Measurements from ENCODE around the gene IKZF4. TPM values are rescaled to one million over a fixed set of nuclear protein-coding genes. Genes with fewer than 3 reads are reported as not detected.

The IKZF4 gene
- total and polyA plus RNA-seq, 10 of the 15 experiments (the other 5 are each of a cell fraction or from before 2014, with no cell fraction given) = 0.74 to 5.5 (median 1.1) TPM

DNA sequence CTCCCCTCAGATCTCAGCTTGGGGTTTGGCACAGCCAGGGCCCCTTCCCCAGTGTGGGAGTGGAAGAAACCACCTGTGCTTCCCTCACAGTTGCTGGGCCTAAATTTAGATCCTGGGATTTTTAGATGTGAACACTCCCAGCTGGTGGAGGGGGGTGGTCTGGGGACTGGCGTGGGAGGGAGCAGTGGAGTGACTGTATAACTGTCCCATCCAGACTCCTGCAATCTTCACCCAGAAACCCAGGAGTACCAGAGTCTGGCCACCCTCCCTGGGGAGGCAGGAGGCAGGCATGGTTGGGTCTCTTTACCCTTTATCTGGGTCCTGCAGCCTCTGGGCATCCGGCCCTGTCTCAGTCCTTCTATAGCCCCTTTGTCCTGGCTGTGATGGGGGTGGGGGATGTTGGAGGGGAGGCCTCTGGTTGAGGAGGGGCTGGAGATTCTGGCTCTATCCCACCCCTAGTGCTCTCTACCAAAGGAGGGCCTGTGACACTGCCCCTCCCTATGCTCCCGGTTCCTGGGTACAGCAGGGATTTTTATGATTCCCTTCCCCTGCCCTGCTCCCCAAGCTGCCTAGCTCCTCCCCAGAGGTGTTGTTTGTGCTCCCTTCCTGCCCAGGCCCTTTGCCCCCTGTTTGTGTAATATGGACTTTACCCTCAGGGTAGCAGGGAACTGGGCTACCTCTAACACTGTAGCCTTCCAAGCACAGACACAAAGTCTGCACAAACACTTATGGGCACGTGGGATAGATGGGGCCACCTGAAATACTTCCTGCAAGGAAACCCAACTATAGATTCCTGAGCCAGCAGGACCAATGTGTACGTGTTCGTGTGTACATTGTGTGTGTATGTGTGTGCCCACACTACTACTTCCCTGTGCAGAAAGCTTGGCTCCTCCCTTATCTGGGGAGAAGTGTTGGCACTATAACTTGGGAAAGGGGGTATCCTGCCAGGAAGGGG is 60.8 kb downstream of the IKZF4 start:
- peaks cover 9 to 15% of the 10 kb centered on the region in 2 experiments; a peak in 3 of 4 replicates for H3K27me3 ChIP-seq (replicated peaks in 1 of 2; ENCODE audit: control insufficient read depth in 2 of 2, insufficient read depth in 2 of 2, low read length in 1 of 2)
- no peak overlapping the region for H2AFZ ChIP-seq (ENCODE audit: control insufficient read depth, low read depth, low read length)
- RAD21 ChIA-PET (ENCODE audit: unreplicated experiment) = no interaction called here
- H3K79me2 ChIP-seq (ENCODE audit: control insufficient read depth, insufficient read depth, low read length) = no peaks in the 10 kb centered on the region
- WGBS (ENCODE audit: insufficient coverage, insufficient replicate concordance, low lambda C conversion rate, missing lambda C conversion rate) = 28% methylated on average over 6 of the region's 6 CpGs
- FAIRE-seq (no peak), ATAC-seq (no peak), DNase-seq (ENCODE audit: low read depth, low spot score) (no peak)
- no TSS peak for BruUV-seq (replicated peaks)
- H3K36me3 ChIP-seq (ENCODE audit: control insufficient read depth in 2 of 2, insufficient read depth in 2 of 2, low read length in 1 of 2) = no peaks in the 10 kb centered on the region
- no peaks in the 10 kb centered on the region for H3K9me3 ChIP-seq (replicated peaks; ENCODE audit: control insufficient read depth, insufficient read depth, low read length)
- POLR2A ChIA-PET = no interaction called here
- SMC1A ChIA-PET (ENCODE audit: uncharacterized antibody, unreplicated experiment) = no interaction called here
- CTCF ChIA-PET = interaction anchor here (1.3 kb wide), 1 partner anchor 44 kb away, joined by 3 read pairs; no protein-coding TSS in a partner anchor
- no peak overlapping the region for H3K27ac ChIP-seq (ENCODE audit: control insufficient read depth, insufficient read depth)
- no peaks in the 10 kb centered on the region for H4K20me1 ChIP-seq (ENCODE audit: control insufficient read depth, insufficient read depth)
- TF ChIP-seq NRF1 (conservative IDR thresholded peaks at IDR 0.05; ENCODE audit: low read depth, low read length) = no peak
- no peak for TF ChIP-seq IKZF2 (IDR thresholded peaks at IDR 0.05)
- no peak for TF ChIP-seq PAX8 (IDR thresholded peaks at IDR 0.05)
- no peak for TF ChIP-seq BACH1 (IDR thresholded peaks at IDR 0.05; ENCODE audit: borderline replicate concordance)
- TF ChIP-seq IKZF1 (conservative IDR thresholded peaks at IDR 0.05) = no peak
- no peak for TF ChIP-seq PAX5 (IDR thresholded peaks at IDR 0.05; ENCODE audit: borderline replicate concordance, low read depth, low read length)
- TF ChIP-seq SMAD5 (IDR thresholded peaks at IDR 0.05; ENCODE audit: low read depth) = no peak
- no peak for TF ChIP-seq POU2F2 (IDR thresholded peaks at IDR 0.05; ENCODE audit: borderline replicate concordance, low read depth, low read length)
- TF ChIP-seq TAF1 (IDR thresholded peaks at IDR 0.05; ENCODE audit: borderline replicate concordance, low read depth, low read length) = no peak
- in situ Hi-C loops (cut with MboI) = no loop called here
- H3K4me2 ChIP-seq (ENCODE audit: control insufficient read depth, insufficient read depth) = no peak overlapping the region
- no peak overlapping the region for H3K9ac ChIP-seq (ENCODE audit: control insufficient read depth, insufficient read depth, low read length)
- intact Hi-C loops (cut with micrococcal nuclease; ENCODE audit: unreplicated experiment) = loop anchor here (5.0 kb wide), 1 partner anchor 34 kb away; no protein-coding TSS in a partner anchor
- H3K4me1 ChIP-seq (ENCODE audit: control insufficient read depth, insufficient read depth, low read length) = no peaks in the 10 kb centered on the region
- no peak overlapping the region for H3K4me3 ChIP-seq

All from GM12878 (cell line).